HG03521 (cell line): Measurements from ENCODE around the gene VSIG10L2.
A peak's percentile ranks its signal among the peaks of the same experiment; 100 is the strongest.
"Not testable (repeated sequence)": the region's sequence is repeated elsewhere in the genome, so short reads cannot be mapped to it uniquely, and the experiment has no call there.

ENCODE experiments used
- ATAC-seq: cut with Tn5 transposase; IDR thresholded peaks from one replicate; pipeline ENCODE4 v1.9.1; 2021; ENCODE audit warnings: mild to moderate bottlenecking, moderate library complexity; ENCODE audit not compliant: unreplicated experiment

The VSIG10L2 gene

GRCh38 chr11:125945797-125946520 lies at the start of gene VSIG10L2:
TSS of gene VSIG10L2 (plus strand) at chr11:125946044. CDS start at chr11:125946056, 12 bp downstream.
- ATAC-seq, result no peak

- ATAC-seq, result no peak
These were observed 44.0 kb upstream of the VSIG10L2 start for GRCh38 chr11:125901872-125902271.

- ATAC-seq, result no peak
These were observed 43.4 kb upstream of the VSIG10L2 start for GRCh38 chr11:125902277-125902926.

GRCh38 chr11:125902927-125903710 lies 42.7 kb upstream of the VSIG10L2 start, which contains the start of gene PUS3:
TSS of gene PUS3 (minus strand) at chr11:125903206. CDS start at chr11:125896284, 6,922 bp downstream.
- ATAC-seq, result peak; percentile 88

- no peak for ATAC-seq
These were observed 41.9 kb upstream of the VSIG10L2 start, which contains the start of gene DDX25 for GRCh38 chr11:125903711-125904659. TSS of gene DDX25 (plus strand) at chr11:125904508. CDS start at chr11:125904518, 10 bp downstream.

GRCh38 chr11:125904678-125905077 lies 41.2 kb upstream of the VSIG10L2 start:
- ATAC-seq, result no peak

GRCh38 chr11:125910226-125910849 lies 35.5 kb upstream of the VSIG10L2 start:
- no peak for ATAC-seq

GRCh38 chr11:125914601-125915000 lies 31.2 kb upstream of the VSIG10L2 start:
- ATAC-seq, result not testable (repeated sequence)

GRCh38 chr11:125916683-125917347 lies 29.0 kb upstream of the VSIG10L2 start:
- ATAC-seq, result no peak

GRCh38 chr11:125918140-125918840 lies 27.6 kb upstream of the VSIG10L2 start:
- ATAC-seq, result no peak

- ATAC-seq, result no peak
These were observed 24.8 kb upstream of the VSIG10L2 start for GRCh38 chr11:125921042-125921441.

- no peak for ATAC-seq
These were observed 23.7 kb upstream of the VSIG10L2 start for GRCh38 chr11:125922156-125922555.

- ATAC-seq, result no peak
These were observed 22.7 kb upstream of the VSIG10L2 start for GRCh38 chr11:125923012-125923579.

GRCh38 chr11:125923633-125924032 lies 22.2 kb upstream of the VSIG10L2 start:
- no peak for ATAC-seq

- no peak for ATAC-seq
These were observed 21.3 kb upstream of the VSIG10L2 start for GRCh38 chr11:125924384-125925007.

GRCh38 chr11:125925247-125925740 lies 20.6 kb upstream of the VSIG10L2 start:
- ATAC-seq, result no peak

- ATAC-seq, result no peak
These were observed 20.0 kb upstream of the VSIG10L2 start for GRCh38 chr11:125925804-125926203.

GRCh38 chr11:125926682-125927081 lies 19.2 kb upstream of the VSIG10L2 start:
- ATAC-seq, result no peak
